Activated CD4-positive, alpha-beta T cell treated with anti-CD3 and anti-CD28 coated beads, Interleukin-2, amount 50 U/mL, for 1 hour (primary cell): ENCODE measurements around the gene ERO1B.
"Not testable (repeated sequence)": the region's sequence is repeated elsewhere in the genome, so short reads cannot be mapped to it uniquely, and the experiment has no call there.

Source experiments
- DNase-seq: peaks from one replicate; pipeline ENCODE4 v3.0.0-alpha.2; 2020

Gene ERO1B, protein sequence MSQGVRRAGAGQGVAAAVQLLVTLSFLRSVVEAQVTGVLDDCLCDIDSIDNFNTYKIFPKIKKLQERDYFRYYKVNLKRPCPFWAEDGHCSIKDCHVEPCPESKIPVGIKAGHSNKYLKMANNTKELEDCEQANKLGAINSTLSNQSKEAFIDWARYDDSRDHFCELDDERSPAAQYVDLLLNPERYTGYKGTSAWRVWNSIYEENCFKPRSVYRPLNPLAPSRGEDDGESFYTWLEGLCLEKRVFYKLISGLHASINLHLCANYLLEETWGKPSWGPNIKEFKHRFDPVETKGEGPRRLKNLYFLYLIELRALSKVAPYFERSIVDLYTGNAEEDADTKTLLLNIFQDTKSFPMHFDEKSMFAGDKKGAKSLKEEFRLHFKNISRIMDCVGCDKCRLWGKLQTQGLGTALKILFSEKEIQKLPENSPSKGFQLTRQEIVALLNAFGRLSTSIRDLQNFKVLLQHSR

DNA sequence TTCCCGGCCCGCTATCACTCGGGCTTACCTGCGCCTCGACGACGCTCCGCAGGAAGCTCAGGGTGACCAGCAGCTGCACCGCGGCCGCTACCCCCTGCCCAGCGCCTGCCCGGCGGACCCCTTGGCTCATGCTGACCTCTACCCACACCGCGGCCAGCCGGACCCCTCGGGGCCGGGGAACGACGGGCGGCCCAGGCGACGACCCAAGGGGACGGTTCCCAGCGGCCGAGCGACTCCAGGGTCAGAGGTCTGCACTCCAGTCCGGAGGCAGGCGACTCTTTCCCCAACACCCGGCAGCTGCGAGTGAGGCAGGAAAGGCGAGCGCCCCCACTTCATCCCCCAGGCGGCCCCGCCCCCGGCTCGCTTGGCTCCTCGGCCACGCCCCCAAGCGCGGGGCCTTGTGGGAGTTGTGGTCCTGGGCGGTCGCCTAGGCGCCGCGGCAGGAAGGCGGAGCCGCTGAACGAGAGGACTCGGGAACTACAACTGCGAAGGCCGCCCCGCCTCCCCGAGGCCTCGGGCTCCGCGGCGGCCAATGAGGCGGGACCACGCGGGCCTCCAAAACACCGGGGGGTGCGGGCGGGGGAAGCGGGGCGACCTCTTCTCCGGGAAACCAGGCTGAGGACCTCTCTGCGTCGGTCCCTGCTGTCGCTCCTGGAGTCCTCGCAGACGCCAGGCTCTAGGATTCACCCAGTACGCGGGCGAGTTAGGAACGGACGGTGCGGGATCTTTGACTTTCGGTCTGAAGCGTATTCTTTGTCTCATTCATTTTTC, at the start of gene ERO1B:
Gene ERO1B (minus strand): TSS at position 305 of the 771 bp plus-strand sequence. CDS start 175 bp downstream, at position 130.
- DNase-seq = peak; percentile 97

DNA sequence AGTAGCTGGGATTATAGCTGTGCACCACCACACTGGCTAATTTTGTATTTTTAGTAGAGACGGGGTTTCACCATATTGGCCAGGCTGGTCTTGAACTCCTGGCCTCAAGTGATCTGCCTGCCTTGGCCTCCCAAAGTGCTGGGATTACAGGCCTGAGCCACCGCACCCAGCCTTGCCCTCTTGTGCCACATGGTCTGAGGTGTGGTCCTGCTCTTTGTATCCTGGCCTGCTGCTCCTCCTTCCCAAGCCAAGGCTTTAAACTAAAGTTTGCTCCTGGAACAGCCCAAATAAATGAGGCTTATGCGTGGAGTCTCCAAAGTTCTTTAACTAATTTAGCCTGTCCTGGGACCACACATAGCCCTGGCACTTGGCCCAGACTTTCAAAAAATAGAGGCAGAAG, 49.7 kb upstream of the ERO1B start:
- DNase-seq = not testable (repeated sequence)

DNA sequence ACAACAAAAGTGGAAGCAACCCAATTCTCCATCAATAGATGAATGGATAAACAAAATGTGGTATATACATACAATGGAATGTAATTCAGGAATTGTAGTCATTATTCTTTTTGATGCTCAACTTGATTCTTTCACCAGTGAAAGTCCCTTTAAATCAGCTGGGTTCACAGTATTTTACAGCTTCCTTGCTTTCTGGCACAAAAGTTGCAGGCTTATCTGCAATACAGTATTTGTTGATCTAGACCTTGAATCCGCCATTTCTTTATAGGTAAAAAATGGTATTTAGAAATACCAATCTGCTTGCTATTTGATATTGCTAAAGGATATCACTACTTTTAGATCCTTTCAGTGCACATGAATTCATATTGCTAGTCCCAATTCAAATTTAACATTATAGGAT, 44.7 kb upstream of the ERO1B start:
- no peak for DNase-seq

DNA sequence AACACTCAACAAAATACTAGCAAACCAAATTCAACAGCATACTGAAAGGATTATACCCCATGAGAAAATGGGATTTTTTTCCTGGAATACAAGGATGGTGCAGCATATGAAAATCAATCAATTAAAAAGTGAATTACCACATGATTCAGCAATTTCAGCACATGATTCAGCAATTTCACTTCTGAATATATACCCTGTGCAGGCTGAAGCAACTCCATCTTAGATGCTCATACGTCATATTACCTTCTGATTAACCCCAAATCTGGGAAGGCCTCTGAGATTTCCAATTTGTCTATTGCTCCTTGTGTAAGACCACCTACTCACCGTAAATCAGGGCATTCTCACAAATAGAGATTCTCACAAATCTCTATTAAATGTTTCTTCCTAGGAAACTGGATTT, 43.8 kb upstream of the ERO1B start:
- no peak for DNase-seq

DNA sequence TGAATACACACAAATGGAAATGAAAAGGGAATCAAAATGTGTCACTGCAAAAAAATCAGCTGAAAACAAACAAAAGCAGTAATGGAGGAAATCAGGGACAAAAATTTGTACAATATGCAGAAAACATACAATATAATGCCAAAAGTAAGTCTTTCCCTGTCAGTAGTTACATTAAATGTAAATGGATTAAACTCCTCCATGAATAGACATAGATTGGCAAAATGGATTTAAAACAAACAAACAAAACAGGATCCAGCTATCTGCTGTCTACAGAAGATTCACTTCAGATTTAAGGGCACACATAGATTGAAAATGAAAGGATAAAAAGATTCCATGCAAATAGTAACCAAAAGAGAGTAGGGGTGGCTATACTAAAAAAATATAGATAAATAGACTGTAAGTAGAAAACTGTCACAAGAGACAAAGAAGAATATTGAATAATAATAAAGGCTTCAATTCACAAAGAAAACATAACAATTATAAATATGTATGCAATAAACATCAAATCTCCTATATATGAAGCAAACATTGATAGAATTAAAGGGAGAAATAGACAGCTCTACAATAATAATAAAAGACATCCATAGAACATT, 42.2 kb upstream of the ERO1B start:
- DNase-seq = no peak

DNA sequence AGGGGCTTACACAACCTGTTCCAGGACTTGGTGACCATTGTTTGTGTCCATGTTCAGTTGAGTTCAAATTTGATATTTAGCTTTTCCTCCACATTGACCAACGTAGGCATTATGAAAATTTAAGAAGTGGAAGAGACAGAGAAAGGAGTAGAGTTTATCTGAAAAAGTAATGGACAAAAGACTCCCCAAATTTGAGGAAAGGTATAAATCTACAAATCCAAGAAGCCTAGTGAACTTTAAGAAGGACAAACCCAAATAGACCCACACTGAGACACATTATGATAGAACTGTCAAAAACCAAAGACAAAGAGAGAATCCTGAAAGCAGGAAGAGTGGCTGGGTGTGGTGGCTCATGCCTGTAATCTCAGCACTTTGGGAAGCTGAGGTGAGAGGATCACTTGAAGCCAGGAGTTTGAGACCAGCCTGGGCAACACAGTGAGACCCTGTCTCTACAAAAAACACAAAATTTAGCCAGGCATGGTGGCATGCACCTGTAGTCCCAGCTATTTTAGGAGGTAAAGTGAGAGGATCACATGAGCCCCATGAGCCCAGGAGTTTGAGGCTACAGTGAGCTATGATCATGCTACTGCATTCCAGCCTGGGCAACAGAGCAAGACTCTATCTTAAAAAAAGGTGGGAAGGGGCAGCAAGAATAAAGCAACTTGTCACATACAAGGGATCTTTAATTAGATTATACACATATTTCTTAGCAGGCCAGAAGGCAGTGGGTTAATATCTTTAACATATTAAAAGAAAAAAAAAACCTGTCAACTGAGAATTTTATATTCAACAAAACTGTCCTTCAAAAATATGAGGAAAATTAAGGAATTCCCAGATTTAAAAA, 41.0 kb upstream of the ERO1B start:
- no peak for DNase-seq

DNA sequence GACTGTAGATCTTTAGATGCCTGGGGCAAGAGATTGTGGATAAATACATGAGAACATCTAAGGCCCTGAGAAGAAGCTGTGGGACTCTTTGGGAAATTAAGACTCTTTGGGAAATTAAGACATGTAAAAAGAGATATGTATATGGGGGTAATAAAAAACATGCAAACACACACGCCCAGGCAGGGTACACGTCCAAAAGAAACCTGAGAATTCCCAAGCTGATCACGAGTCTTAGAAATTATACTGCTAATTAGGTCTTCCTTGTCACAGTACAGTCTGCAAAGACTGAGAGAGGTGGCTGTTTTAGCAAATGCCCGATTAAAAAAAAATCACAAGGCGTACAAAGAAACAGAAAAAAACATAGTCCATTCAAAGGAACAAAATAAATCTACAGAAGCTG, 39.3 kb upstream of the ERO1B start:
- no peak for DNase-seq

DNA sequence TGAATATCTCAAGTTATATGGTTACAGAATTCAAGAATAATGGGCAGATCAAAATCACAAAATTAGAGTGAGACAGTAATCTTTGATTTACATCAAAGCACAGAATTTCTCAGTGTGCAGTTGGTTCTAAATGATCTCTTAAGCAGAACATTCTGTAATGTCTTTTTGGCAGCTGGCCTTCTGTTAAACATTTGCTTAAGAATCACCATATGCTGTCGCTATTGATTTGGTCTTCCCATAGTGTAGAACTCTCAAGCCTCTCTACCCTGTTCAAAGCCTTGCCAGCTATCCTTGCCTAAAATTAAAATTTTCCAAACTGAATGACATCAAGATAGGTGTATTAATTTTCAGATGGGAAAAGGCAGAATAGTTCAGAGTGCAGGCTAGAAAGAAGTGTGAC, 38.9 kb upstream of the ERO1B start:
- no peak for DNase-seq

DNA sequence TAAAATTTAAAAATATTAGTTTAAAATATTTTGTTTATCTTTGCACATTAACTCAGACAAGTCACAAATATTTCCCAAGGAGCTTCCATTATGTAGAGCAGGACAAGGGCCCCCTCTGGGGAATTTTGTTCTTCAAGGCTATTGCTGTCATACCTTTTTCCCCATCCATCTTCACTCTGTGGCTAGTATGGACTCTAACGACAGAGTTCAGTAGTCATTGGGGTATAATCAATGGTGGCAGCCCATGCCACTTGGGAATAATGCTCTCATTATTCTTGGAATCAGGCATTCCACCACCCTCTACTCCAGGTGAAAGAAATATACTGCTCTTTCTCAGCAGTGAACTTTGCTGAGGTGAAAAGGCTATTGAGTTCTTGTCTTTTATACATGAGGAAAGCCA, 38.5 kb upstream of the ERO1B start:
- no peak for DNase-seq

DNA sequence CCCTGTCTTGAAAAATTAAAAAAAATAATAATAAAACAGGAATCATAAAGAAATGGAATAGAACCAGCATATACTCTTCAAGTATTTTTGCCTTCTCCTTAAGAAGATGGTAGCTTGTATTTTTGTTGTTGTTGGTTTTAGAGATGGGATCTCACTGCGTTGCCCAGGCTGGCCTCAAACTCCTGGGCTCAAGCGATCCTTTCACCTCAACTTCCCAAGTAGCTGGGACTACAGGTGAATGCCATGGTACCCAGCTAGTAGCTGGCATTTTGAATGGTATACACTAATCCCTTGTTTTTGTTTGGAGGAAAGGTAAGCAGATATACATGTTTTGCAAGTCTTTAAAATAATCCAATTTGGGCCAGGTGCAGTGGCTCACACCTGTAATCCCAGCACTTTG, 34.7 kb upstream of the ERO1B start:
- DNase-seq = no peak

DNA sequence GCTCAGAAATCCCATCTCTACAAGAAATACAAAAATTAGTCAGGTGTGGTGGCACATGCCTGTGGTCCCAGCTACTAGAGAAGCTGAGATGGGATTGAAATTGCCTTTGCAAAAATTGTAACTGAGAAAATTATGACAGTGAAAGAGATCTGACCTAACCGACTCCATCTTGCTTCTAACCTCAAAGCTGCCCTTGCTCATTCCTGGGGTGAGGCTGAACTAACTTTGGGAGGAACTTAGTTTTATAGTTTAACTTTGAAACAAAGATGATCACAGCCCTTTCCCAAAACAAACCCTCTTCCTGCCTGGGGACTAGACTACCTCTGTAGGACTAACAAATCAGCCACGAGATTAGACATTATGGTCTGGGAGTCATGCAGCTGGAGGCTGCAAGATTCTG, 33.8 kb upstream of the ERO1B start:
- DNase-seq = no peak

DNA sequence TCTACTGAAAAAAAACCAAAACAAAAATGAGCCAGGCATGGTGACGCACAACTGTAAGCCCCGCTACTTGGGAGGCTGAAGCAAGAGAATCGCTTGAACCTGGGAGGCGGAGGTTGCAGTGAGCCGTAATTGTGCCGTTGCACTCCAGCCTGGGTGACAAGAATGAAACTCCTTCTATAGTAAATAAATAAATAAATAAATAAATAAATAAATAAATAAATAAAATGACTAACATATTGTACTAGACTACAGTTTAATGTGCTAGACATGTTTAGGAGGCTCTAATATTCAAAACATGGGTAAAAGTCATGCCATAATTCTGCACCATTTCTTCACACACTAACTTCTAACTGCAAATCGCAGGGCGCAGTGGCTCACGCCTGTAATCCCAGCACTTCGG, 33.3 kb upstream of the ERO1B start:
- no peak for DNase-seq

DNA sequence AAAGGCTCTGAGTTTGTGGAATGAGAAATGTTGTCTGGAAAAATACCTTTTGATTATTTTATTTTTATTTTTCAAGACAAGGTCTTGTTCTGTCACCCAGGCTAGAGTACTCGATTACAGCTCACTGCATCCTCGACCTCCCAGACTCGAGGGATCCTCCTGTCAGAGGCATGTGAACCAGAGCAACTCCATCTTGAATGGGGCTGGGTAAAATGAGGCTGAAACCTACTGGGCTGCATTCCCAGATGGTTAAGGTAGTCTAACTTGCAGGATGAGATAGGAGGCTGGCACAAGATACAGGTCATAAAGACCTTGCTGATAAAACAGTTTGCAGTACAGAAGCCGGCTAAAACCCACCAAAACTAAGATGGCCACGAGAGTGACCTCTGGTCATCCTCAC, 32.3 kb upstream of the ERO1B start:
- not testable (repeated sequence) for DNase-seq

DNA sequence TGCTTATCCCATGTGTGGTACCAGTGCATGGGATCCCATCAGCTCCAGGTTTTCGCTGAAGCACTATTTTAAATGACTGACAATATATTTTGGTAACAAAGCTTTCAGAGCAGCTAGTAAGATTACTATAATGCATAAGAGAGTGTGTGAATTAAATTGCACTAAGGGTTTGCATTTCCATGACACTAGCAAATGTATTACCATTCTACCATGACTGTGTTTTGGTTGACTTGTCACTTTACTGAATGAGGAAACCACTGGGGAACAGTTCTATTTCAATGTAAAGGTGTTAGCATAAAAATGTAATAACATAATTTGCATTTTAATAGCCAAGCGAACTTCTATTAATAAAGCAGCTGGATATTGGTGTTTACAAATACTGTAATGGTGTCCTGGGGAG, 31.7 kb upstream of the ERO1B start:
- no peak for DNase-seq

DNA sequence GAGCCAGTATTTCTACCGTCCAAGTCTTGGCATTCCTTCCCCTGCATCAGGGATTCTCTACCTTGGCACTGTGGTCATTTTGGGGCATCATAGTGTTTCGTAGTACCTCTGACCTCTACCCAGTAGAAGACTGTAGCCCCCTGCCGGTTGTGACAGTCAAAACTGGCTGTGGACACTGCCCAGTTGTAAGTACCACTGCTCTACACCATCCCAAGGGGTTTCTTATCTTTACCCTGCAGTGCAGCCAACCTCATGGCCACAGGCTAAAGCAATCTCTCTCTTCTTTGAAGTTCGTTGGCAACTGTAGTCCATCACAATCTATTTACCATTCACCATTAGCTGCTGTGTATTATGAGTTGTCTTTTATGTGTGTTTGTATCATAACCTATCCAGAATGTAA, 29.3 kb upstream of the ERO1B start:
- no peak for DNase-seq

DNA sequence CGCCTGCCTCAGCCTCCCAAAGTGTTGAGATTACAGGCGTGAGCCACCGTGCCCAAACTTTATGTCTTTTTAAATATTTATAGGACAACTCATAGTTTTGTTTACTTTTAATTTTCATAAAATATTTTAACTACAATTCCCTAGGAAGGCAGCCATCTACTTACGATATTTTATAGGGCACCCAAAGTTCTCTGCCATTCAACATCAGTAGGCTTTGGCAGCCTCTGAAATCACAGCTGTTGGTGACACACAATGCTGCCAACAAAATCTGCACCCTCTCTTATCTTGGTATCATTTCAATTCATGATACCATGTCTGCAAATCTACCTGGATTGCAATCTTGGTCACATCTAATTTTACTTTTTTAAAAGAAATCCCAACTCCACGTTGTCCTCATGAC, 27.1 kb upstream of the ERO1B start:
- DNase-seq = no peak

DNA sequence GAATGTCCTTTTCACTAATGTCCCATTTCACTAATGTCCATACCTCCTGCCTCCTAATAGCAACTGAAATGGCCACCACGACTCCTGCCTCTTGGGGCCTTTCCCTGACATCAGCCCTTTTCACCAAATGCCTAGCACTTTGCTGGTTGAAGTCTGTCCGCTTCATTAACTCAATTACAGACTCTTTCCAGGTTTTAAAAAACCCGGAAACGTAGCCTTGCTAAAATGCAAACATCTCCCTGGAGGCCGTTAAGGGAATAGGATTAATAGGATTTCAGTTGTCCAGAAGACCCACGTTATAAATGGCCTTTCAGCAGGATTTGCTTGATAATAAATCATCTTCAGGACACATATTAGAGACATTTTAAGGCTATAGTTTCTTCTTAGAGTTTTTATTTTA, 25.7 kb upstream of the ERO1B start:
- no peak for DNase-seq

DNA sequence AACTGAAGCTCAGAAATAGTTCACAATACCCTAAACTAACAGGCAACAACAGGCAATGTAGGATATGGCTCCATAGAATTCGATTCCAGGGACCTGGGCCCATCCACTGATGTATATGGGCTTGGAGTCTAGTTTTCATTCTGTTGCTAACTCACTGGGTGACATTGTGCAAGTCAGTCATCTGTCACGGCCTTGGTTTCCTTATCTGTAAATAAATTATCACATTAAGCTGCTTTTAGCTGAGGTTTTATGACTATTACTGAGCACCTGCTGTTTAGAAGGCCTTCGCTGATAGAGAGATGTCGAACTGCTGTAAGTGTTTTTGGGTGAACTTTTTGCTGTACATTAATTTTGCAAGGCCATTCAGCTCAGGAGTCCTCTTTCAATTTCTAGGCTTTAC, 22.9 kb upstream of the ERO1B start:
- no peak for DNase-seq

DNA sequence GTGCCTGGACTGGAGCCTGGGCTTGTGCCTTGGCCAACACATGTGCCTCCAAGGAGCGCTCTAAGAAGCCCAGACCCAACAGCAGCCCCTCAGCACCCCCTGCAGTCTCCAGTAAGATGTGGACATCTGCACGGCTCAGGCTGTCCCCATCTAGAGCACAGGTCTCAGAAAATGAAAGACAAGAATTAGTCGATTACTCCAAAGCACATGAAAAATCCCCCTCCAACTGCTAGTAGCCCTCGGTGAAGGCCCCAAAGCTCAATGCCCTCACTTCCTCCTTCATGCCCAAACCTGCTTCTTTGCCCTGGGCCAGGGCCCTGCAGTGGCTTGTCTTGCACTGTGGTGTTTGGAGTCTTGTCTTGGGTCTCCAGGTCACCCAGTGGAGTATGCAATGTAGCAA, 21.9 kb upstream of the ERO1B start:
- peak; percentile 7 for DNase-seq

DNA sequence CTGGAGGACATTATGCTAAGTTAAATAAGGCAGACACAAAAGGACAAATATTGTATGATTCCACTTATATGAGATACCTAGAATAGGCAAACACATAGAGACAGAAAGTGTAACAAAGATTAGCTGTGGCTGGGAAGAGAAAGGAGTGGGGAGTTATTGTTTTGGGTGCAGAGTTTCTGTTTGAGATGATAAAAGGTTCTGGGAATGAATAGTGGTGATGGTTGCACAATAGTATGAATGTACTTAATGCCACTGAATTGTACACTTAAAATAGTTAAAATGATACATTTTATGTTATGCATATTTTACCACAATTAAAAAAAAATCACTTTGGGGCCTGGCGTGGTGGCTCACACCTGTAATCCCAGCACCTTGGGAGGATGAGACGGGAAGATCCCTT, 21.2 kb upstream of the ERO1B start:
- no peak for DNase-seq

DNA sequence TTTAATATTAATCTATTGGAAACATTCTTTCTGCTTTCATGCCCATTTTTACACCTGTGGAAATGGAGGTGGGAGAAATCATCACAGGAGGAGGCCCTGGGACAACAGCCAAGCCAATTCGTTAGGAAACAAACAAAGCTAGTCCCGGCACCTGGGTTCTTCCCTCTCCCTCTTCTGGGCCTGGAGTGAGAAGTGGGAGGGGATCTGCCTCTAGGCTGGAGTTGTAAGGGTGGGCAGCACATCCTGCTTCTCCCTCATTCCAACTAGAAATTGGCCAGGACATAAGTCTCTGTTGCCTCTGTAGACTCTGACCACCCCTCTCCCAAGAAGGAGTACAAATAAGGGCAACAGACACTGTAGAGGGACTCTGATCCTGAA, 20.2 kb upstream of the ERO1B start:
- no peak for DNase-seq

DNA sequence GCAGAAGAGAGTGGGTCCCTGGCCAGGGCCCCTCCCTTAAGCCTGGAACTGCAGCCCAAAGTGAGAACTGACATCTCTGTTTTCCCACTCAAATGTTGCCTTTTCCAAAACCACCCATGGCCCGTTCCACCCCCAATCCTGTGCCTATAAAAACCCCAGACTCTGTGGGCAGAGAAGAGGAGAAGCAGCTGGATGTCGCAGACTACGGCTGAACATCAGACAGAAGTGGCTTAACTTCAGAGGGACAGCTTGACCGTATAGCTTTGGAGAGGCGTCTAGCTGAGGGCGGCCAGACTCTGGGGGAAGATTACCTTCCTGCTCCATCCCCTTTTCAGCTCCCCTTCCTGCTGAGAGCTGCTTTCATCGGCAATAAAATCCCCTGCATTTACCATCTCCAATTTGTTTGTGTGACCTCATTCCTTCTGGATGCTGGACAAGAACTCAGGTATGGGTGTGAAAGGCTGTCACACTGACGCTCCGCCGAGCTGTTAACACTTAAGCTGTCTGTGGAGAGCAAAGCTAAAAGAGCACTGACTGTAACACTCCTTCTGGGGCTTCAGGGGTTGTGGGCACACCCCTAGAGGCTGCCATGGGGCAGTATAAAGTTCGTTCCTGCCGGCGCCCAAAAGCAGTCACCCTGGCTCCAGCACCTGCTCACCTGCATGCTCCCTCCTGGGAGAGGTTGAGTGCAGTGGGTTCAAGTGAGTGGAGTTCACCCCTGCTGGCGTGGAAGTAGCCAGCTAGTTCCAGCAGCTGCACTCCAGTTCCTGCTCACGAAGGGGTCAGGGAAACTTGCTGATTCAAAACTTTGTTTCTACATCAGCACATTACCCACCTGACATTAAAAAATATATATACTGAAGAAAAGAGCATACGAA, 19.6 kb upstream of the ERO1B start:
- DNase-seq = no peak
